TTC549 (cell line): ENCODE results near the gene GRM2.

ENCODE experiments used
- FAIRE-seq: peaks from 2 replicates; lab custom pipeline; 2012; peaks lifted over from hg19 to GRCh38; lab: Jason Lieb, UNC

The GRM2 gene

DNA sequence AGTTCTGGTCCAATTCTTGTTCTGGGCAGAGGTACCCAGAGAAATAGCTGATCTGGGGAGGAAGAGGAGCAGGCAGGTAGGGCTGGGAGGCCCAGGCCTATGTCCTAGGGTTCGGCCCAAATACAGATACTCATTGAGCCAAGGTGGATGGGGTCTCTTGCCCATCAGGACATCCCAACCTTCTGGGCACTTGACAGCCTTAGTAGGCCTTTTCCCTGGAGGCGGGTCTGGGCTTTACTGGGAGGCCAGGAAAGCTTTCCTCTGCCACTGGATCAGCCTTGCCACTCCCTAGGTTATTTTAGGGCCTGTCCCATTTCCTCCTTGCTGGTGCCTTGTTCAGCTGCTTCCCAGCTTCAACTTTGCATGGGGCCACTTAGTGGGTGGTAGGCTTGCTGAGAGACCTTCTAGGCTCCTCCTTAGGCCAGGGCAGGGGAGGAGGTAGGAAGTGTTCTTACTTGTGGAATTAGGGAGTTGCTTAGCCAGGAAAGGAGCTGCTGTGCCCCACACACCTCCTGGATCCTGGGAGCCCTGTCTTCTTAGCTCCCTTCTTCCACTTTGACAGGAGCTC, 26.1 kb upstream of the GRM2 start:
- FAIRE-seq = no peak

DNA sequence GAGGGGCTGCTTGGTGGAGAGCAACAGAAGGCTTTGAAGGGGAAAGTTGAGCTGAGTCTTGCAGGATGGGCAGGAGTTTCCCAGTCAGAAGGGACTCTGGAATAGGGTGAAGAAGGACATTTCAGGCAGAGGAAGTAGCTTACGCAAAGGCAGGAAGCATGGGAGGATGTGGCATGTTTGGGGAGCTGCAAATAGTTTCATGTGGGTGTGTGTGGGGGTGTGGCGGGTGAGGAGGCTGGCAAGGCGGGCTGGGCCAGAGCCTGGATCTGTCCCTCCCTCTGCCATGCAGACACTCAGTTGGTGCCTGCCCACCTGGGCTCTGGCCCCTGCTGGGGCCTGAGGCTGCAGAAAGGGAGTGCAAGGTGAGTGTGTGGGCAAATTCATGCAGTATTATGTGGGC, 25.4 kb upstream of the GRM2 start:
- FAIRE-seq = no peak

DNA sequence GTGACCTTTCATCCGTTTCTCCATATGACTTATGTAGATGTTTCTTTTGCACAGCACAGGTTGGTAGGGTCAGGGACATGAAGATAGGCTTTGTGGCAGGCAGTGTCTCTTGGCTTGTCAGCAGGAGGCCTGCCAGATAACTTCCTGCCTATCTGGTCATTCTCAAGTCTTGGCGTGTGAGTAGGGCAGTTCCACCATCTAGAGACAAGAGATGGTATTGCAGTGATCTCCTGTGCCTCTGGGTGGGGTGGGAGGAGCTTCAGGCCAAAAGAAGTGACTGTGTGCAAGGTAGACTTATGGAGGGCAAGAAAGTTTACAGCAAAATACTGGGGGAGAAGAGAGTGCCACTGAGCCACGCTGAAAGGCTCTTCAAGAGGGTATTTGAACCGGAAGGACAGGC, 24.8 kb upstream of the GRM2 start:
- FAIRE-seq = peak; percentile 5

DNA sequence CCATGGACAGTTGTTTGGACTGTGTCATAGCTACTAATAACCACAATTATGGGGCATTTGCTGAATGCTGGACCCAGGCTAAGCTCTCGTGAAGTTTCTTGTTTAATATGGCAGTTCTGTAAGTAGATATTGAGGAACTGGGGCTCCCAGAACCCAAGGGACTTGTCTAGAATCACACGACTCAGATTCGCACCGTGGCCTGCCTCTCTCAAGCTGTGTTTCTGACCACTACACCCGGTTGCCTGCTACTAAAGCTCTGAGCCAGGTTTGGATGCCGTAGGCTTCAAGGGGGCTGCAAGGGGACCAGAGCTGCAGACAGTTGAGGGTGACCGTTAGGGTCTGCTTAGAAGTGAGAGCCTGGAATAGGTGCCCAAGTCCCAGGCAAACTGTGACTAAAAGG, 24.3 kb upstream of the GRM2 start:
- no peak for FAIRE-seq

DNA sequence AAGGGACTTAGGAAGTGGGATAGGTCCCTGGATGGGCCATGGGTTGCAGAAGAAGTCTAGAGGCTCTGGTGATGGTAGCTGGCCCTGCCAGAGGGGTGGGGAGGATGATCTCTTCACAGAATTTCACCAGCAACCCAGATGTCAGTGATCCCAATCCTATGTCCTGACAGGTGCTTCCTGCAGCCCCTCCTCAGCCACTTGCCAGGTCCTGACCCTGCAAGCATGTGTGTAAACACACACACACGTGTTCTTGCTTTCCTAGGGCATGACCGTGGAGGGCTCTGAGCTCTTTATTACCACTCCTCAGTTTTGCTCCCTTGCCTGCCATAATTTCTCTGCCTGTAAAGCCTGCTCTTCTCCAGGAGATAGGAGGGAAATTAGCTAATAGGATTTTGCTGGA, 23.3 kb upstream of the GRM2 start:
- no peak for FAIRE-seq

DNA sequence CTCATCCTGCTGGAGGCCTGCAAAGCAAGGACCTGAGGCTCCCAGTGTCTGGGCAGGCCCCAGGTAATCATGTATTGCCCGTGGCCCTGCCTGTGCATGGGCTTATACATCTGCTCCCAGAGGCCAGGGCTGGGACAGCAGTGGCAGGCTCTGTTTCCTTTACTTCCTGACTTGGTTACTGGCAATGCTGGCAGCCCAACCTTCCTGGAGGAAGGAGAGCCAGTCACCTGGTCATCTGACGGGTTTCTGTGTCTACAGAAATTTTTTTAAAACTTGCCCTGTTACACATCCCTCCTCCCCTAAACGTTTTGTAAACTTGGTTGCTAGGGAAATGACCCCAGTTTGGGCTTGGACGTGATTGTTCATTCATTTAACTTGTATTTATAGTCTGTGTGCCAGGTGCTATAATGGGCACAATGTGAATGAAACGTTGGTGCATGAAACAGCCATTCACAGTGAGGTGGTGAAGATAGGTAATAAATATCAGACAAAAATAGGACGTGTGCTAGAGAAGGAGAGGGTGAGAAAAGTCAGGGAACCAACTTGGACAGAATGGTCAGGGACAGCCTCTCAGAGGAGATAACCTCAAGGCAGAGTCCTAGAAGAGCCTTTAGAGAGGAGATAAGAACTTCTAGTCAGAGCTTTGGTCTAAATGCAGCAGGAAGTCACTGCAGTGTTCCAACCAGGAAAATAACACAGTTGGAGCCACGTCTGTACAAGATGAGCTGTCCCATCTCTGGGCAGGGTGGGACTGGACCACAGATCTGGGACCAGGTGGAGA, 21.7 kb upstream of the GRM2 start:
- FAIRE-seq = no peak

DNA sequence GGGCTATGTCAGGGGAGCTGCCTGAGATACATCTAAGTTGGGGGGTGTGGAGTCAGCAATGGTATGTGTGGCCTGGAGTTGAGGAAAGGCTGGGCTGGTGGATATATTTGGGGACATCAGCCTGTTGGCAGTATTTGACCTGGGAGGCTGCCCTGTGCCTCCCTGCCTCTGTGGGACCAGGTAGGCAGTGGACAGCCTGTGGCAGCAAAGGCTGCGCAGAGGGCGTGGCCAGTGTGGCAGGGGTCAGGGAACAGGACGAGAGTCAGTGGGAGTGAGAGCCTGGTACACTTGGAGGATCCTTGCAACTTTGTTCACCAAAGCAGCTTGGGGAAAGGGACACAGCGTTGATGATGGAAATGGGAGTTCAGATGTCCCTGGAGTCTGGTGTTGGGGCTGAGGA, 20.8 kb upstream of the GRM2 start:
- no peak for FAIRE-seq

DNA sequence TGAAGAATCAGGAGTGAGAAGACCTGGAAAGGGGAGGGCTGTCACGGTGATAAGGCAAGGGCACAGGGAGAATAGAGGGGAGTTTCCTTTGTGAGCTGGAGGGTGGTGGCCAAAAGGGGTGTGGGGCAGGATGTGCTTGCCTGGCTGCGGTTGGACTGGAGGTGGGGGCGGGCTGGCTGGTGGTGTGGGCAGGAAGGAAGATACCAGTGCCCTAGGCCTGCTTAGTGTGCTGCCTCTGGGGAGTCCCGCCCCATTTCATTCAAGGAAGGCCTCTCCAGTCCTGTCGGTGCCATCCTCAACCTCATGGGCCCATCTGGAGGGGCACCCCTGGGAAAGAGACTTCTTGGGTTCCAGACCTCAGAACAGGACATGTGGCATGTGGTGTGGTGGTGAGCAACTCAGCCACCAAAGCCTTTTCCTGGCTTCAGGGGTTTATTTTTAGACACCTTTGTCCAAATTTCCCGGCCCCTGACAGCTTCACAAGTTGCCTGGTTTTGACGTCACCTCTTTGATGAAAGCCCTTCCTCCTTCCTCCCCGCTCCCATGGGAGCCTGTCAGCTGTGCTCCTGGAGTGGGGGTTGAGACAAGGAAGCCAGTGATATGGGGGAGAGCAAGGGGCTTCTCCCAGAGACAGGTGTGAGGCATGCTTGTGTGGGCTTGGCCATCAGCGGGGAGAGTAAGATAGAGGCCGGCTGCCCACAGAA, 20.2 kb upstream of the GRM2 start:
- no peak for FAIRE-seq

DNA sequence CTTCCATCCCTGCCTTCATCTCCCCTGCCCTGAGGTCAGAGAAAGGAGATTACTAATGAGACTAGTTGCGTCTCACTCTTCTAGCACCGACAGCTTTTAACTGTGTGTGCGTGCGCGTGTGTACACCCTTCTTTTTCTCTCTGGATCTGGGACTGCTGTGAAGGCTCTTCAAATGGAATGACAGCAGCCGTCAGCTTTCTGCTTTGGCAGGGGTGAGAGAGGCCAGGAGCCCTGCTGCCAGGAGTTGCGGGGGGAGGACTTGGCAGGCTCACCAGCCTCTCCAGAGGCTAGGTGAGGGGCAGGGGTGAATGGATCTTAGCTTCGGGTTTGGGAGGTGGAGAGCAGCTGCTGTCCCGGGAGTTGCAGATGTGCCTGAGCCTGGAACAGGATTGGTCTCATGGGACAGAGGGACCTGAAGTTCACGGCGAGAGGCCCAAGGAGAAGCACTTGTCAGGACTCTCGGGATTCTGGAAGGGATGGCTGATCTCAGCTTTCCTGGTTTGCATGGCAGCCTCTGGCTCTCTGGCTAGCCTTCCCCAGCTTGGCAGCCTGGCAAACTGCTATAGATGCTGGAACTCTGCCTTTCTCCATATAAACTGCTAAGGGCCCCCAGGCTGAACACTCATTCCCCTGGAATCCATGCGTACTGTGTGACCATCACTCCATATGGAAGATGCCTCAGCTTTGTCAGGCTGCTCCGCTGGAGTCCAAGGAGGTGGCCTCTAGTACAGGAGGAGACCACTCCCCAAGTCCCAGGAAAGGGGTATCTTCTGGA, 19.2 kb upstream of the GRM2 start:
- no peak for FAIRE-seq

DNA sequence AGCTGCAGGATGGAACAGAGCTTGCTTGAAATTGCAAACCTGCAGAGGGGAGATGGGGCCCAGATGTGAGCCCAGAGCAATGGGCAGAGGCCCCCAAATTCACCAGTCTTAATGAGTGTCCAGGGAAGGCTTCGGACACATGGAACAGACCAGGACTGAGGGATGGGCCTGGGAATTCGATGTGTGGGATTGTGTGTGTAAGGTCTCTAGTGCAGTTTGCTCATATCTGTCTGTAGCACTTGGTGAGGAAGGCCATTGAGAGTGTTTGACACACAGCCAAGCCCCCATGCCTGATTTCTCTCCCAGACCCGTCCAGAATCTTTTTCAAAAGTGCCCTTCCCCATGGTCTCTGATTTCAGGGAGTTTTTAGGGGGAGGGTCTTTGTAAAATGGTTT, 18.7 kb upstream of the GRM2 start:
- FAIRE-seq = no peak

DNA sequence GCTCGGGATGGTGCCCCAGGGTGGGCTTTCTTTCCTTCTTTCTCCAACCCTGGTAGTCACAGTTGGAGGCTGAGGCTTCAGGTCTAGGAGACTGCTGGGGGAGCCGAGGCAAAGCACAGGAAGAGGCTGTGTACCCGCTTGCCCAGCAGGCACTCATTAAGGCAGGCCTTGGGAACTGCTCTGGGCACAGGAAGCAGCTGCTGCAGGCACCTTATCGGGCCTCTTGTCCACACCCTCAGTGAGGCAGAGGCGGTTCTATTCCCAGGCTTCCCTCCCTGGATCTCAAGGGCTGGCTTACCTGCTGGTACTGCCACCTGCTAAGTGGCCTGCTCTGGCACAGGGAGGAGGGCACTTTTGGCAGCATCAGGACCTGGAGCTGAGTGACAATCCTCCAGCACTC, 15.8 kb upstream of the GRM2 start:
- no peak for FAIRE-seq

DNA sequence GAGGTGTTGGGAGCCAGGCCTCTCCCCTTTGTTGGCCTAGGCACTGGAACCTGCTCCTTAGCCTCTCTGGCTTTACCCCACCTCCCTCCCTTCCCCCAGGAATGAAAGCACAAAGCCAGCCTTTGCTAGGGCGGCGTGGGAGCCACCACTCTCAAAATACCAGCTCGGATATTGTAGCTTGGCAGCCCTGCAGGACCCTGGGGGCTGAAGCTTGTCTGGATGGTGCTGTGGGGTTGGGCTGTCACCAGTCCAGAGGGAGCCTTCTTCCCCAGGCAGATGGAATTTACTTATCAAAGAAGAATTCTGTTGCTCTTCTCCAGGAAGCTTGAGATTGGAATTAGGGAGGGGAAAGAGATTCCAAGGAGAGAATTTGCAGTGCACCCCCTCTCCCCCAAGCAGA, 14.9 kb upstream of the GRM2 start:
- FAIRE-seq = no peak

DNA sequence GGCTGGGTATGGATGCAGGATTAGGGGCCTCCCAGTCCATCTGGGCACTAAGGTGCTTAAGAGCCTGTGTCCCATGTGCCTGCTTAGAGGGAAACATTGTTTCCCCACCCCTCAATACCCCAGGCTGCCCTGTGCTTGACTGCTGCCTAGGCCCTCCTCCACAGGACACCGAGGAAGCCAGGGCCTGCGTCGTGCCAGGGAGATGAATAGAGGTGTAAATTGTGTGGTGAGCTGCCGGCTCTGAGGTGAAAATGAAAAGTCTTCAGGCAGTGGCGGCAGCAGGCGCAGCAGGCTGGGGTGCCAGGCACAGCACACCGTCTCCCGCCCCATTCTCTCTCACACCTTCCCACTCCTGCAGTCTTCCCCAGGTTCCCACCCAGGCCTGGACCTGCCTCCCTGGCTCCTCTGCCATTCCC, 13.9 kb upstream of the GRM2 start:
- no peak for FAIRE-seq

DNA sequence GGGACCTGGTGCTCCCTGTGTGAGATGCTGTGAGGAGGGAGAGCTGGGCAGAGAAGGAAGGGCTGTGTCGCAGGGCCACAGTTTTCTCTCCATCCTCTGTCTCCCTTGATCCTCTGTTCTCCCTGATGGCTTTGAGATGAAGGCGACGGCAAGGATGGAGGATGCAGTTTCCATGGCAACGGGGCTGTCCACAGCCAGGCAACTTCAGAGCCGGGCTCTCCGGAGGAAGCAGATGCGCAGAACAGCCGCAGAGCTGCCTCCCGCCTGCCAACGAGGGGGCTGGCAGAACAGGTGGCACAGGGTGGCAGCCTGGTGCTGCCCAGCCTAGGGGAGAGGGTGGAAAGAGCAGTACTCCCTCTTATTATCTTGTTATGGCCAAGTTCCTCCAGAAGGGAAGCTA, 9.9 kb upstream of the GRM2 start:
- FAIRE-seq = no peak

DNA sequence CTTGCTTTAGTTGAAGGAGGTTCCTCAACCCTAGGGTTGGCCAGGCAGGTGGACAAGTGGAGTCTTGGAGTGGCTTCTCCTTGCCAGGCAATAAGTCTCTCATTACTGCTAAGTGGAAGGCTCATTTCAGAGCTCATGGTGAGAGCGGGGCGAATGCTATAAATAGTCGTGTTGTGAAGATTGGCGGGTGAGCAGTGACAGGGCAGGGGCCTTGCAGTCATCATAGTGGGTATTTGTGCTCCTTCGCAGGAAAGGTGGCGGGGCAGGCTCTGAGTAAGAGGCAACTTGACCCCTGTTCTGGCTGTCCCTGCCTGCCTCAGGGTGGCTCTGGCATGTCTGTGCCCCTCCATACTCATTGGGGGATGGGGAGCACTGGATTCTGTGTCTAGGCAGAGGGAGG, 8.7 kb upstream of the GRM2 start:
- no peak for FAIRE-seq

DNA sequence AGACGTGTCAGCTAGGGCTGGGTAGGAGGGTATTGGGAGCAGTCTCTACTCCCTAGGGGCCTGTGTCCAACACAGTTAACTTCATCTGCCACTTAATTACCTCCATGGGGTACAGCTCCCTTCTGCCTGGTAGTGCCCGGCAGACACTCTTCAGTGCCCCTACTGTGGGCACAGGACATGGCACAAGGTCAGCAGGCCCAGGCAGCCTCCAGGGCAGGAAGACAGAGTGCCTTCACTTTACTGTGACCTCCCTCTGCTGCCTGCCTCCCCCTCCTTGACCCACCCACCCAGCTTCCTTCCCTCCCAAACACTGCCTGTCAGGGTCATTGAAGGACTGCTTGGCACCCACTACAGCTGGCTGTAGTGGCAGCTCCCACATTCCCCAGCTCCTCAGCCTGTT, 6.5 kb upstream of the GRM2 start:
- FAIRE-seq = no peak

DNA sequence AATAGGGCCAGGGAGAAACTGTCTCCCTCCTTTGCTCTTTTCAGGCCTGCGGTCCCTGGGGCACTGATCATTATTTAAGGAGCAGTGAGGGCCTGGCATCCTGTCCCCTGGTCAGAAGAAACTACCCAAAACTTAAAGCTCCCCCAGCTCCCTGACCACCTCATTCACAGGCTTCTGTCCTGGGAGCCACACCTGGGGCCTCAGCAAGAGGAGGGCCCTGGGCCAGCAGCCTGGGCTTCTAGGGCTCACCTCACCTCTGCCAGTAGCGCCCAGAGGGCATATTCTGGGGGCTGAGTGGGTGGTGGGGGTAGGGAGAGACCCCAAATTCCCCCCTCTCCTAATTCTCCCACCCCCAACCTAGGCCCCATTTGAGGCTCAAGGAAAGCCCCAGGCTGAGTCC, 4.7 kb upstream of the GRM2 start:
- no peak for FAIRE-seq

DNA sequence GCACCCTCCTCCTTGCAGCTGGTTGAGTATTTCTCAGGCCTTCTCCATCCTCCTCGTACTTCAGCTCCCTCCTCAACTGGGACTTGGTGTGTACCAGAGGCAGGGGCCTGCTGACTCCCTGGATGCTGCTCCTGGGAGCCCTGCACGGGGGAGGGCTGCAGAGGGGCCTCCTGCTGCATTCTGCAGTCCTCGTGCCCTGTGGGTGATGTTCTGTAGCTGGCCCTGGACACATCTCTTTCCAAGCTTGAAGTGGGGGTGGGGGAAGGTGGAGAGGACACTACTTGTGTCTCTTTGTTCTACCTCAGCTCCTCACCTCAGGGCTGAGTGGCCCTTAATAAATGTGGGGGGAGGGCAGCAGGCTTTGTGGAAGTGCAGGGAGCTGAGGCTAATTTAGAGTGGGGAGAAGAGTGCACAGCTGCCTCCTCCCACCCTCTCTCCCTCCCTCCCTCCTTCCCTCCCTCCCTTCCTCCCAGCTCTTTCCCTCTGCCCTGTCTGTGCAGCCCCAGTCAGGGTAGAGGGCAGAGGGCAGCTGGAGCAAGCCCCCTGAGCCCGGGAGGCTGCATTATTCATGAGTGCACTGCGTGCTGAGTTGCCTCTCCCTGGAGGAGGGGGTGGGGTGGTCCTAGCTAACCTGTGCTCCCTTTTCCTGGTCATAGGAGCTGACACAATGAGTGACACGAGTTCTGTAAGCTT, 3.7 kb upstream of the GRM2 start:
- no peak for FAIRE-seq

DNA sequence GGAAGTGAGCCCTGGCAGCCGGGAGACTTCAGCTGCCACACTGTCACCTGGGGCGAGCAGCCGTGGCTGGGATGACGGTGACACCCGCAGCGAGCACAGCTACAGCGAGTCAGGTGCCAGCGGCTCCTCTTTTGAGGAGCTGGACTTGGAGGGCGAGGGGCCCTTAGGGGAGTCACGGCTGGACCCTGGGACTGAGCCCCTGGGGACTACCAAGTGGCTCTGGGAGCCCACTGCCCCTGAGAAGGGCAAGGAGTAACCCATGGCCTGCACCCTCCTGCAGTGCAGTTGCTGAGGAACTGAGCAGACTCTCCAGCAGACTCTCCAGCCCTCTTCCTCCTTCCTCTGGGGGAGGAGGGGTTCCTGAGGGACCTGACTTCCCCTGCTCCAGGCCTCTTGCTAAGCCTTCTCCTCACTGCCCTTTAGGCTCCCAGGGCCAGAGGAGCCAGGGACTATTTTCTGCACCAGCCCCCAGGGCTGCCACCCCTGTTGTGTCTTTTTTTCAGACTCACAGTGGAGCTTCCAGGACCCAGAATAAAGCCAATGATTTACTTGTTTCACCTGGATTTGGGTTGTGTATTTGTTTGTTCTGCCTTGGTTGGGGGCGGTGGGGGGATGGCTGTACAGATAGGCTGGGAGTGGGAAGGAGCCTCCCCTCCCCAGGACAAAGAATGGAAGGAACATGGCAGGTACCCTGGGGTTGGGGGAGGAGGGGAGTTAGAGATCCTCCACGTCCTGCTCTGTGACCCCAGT, 2.9 kb upstream of the GRM2 start:
- FAIRE-seq = no peak

DNA sequence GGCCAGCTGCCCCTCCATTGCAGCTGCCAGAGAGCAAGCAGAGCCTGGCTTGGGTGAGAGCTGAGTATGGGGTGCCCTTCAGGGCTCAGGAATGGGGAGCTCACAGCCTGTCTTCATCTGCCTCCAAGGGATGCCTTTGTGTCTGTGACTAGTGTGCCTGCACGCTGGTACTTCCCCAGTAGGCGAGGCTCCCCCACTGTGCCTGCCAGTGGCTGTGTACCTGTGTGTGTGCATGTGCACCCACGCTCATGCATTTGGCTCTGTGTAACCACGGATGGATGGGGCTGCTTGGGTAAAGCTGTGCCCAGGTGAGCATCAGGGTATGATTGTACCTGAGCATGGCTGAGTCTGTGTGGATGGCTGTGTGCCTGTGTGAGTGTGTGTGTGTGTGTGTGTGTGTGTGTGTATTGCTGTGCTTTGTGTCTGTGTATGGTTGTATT, 2.3 kb upstream of the GRM2 start:
- no peak for FAIRE-seq

DNA sequence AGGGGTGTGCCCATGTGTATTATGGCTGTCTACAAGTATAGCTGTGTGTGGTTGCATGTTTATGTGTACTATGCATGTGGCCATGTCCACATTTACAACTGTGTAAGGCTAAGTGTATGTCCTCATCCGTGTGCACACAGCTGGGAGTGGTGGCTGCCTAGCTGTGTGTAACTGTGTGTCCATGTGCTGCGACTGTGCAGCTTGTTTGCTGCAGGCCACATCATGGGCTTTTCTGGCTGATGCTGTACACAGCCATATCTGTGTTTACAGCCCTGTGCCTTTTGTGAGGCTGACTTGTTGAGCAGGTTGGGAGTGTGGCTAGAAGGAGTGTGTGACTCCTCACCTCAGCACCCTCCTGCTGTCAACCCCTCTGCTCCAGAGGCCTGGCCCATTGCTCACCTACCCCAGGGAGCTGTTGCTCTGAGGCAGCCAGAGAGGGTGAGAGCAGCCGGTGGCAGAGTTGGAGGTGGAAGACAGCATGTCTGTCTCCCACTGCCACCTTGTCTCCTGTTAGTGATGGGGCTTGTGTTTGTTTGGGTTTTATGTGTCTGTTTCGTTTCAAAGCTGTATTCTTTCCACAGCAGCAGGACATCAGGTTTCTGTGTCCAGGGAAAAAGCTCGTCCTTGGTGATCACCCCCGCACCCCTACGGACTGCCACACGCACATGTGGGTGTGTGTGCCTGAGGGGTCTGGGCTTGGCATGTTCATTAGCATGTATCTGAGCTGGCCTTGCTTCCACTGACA, 1.4 kb upstream of the GRM2 start:
- no peak for FAIRE-seq
